Astrocyte (in vitro differentiated cells and primary cell): ENCODE data around the gene TIMM22. TPM values are rescaled to one million over a fixed set of nuclear protein-coding genes. Genes with fewer than 3 reads are reported as not detected.
"Not testable (repeated sequence)": the region's sequence is repeated elsewhere in the genome, so short reads cannot be mapped to it uniquely, and the experiment has no call there.

Experiments
- DNase-seq: peaks from one replicate; pipeline ENCODE4 v3.0.0-alpha.2; 2010; ENCODE audit warnings: low read depth
- FAIRE-seq: peaks from 2 replicates; lab custom pipeline; 2011; peaks lifted over from hg19 to GRCh38; lab: Jason Lieb, UNC
- H2AFZ ChIP-seq: 2 replicates; pipeline ENCODE4 v1.6.0; 2012; ENCODE audit warnings: low read depth, low read length, inconsistent platforms
- H3K27ac ChIP-seq: 2 replicates; pipeline ENCODE4 v1.5.1; 2011; ENCODE audit warnings: low read depth, low read length, inconsistent platforms
- H3K27me3 ChIP-seq: 2 replicates; pipeline ENCODE4 v1.6.0; 2011; ENCODE audit warnings: low read length, inconsistent platforms; ENCODE audit not compliant: insufficient read depth
- H3K36me3 ChIP-seq: 2 replicates; pipeline ENCODE4 v1.5.1; 2011; ENCODE audit warnings: low read length, inconsistent platforms; ENCODE audit not compliant: insufficient read depth
- H3K4me1 ChIP-seq: 2 replicates; pipeline ENCODE4 v1.5.1; 2011; ENCODE audit warnings: low read length, inconsistent platforms; ENCODE audit not compliant: insufficient read depth
- H3K4me2 ChIP-seq: 2 replicates; pipeline ENCODE4 v1.6.0; 2012; ENCODE audit warnings: low read length, inconsistent platforms
- H3K4me3 ChIP-seq: 2 replicates; pipeline ENCODE4 v1.5.1; 2011; ENCODE audit warnings: low read depth, mild to moderate bottlenecking, low read length, inconsistent platforms; ENCODE audit not compliant: insufficient read depth
- H3K79me2 ChIP-seq: 2 replicates; pipeline ENCODE4 v1.6.0; 2012; ENCODE audit warnings: mild to moderate bottlenecking, low read length, inconsistent platforms; ENCODE audit not compliant: insufficient read depth
- H3K9ac ChIP-seq: 2 replicates; pipeline ENCODE4 v1.6.0; 2012; ENCODE audit warnings: mild to moderate bottlenecking, low read length, inconsistent platforms
- H3K9me3 ChIP-seq: 2 replicates; pipeline ENCODE4 v1.5.1; 2012; ENCODE audit warnings: low read depth, mild to moderate bottlenecking, low read length, inconsistent platforms; ENCODE audit not compliant: insufficient read depth
- H4K20me1 ChIP-seq: 2 replicates; pipeline ENCODE4 v1.6.0; 2012; ENCODE audit warnings: low read length, inconsistent platforms; ENCODE audit not compliant: insufficient read depth
- H3K27ac Mint-ChIP-seq: one replicate; pipeline ENCODE4 v1.8.0; 2021; ENCODE audit warnings: mild to moderate bottlenecking, mixed read lengths; ENCODE audit not compliant: unreplicated experiment
- H3K27me3 Mint-ChIP-seq: one replicate; pipeline ENCODE4 v1.8.0; 2021; ENCODE audit warnings: low read depth, mixed read lengths; ENCODE audit not compliant: unreplicated experiment
- H3K36me3 Mint-ChIP-seq: one replicate; pipeline ENCODE4 v1.8.0; 2021; ENCODE audit warnings: low read depth, mixed read lengths; ENCODE audit not compliant: unreplicated experiment
- H3K4me1 Mint-ChIP-seq: one replicate; pipeline ENCODE4 v1.8.0; 2021; ENCODE audit warnings: low read depth, mixed read lengths; ENCODE audit not compliant: unreplicated experiment
- H3K4me3 Mint-ChIP-seq: one replicate; pipeline ENCODE4 v1.8.0; 2021; ENCODE audit warnings: mild to moderate bottlenecking, moderate library complexity, mixed read lengths; ENCODE audit not compliant: unreplicated experiment
- H3K9me3 Mint-ChIP-seq: one replicate; pipeline ENCODE4 v1.8.0; 2021; ENCODE audit warnings: mild to moderate bottlenecking, mixed read lengths; ENCODE audit not compliant: unreplicated experiment
- EZH2 ChIP-seq: IDR thresholded peaks from 2 replicates; pipeline ENCODE4 v1.6.1; 2012; ENCODE audit warnings: mild to moderate bottlenecking, low read length, inconsistent platforms; ENCODE audit not compliant: insufficient read depth
- total RNA-seq: library from RNA; stranded (reverse); gene quantifications from 2 replicates; pipeline ENCODE4 v1.2.1, GENCODE V29; 2021
- TF ChIP-seq, protein P1 (sequence below): IDR thresholded peaks from 2 replicates; pipeline ENCODE4 v1.5.1; 2011; ENCODE audit warnings: low read depth, mild to moderate bottlenecking, inconsistent platforms, low read length, moderate library complexity; ENCODE audit not compliant: insufficient read depth

The TIMM22 gene
- total RNA-seq, 1 donor from 2014 or later = 20.0 TPM

DNA sequence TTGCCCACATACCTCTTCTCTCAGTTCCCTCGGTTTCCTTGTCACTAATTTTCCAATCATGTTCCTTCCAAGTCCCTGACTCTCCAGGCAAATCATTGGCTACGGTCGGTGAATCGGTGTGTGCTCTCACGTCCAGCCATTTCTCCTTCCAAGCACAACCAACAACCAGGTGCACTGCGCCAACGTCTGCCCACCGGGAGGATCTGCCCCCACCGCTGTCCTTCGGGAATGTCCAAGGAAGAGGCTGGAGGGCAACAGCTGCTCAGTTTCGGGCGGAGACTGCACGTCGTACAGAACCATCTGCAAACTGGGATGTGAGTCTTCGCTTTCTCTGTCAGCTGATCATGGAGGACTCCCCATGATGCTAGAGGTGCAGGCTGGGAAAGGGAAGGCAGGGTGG is 9.0 kb upstream of the TIMM22 start:
- H3K27ac ChIP-seq = no peak overlapping the region
- no peak for FAIRE-seq

GRCh38 chr17:988561-988960 is 8.4 kb upstream of the TIMM22 start:
- Histone ChIP-seq H3K4me1 (no peaks in the 10 kb centered on the region), H3K4me2 (no peak overlapping the region), H3K79me2 (no peaks in the 10 kb centered on the region), H3K27ac (no peak overlapping the region), H3K9ac (no peak overlapping the region), H3K9me3 (no peaks in the 10 kb centered on the region), H3K4me3 (no peak overlapping the region), H4K20me1 (no peaks in the 10 kb centered on the region), H3K36me3 (no peaks in the 10 kb centered on the region), H3K27me3 (no peaks in the 10 kb centered on the region), H2AFZ (no peak overlapping the region)
- Mint-ChIP-seq H3K9me3 (peaks cover 6% of the 10 kb centered on the region), H3K4me1 (no peaks in the 10 kb centered on the region), H3K36me3 (no peaks in the 10 kb centered on the region), H3K4me3 (no peak overlapping the region), H3K27me3 (peaks cover 3% of the 10 kb centered on the region), H3K27ac (no peak overlapping the region)
- FAIRE-seq (no peak), DNase-seq (no peak)
- TF ChIP-seq, protein P1, sequence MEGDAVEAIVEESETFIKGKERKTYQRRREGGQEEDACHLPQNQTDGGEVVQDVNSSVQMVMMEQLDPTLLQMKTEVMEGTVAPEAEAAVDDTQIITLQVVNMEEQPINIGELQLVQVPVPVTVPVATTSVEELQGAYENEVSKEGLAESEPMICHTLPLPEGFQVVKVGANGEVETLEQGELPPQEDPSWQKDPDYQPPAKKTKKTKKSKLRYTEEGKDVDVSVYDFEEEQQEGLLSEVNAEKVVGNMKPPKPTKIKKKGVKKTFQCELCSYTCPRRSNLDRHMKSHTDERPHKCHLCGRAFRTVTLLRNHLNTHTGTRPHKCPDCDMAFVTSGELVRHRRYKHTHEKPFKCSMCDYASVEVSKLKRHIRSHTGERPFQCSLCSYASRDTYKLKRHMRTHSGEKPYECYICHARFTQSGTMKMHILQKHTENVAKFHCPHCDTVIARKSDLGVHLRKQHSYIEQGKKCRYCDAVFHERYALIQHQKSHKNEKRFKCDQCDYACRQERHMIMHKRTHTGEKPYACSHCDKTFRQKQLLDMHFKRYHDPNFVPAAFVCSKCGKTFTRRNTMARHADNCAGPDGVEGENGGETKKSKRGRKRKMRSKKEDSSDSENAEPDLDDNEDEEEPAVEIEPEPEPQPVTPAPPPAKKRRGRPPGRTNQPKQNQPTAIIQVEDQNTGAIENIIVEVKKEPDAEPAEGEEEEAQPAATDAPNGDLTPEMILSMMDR = no peak
- no peak for TF ChIP-seq EZH2

More for the DNA sequence above, 9.0 kb upstream of the TIMM22 start:
- peaks cover 6% of the 10 kb centered on the region for H3K9me3 Mint-ChIP-seq
- no peak for DNase-seq
- H3K27ac Mint-ChIP-seq = no peak overlapping the region
- Histone ChIP-seq H3K4me3 (no peak overlapping the region), H3K9ac (no peak overlapping the region), H3K27me3 (no peaks in the 10 kb centered on the region), H3K79me2 (no peaks in the 10 kb centered on the region), H4K20me1 (no peaks in the 10 kb centered on the region), H3K4me2 (no peak overlapping the region), H3K4me1 (no peaks in the 10 kb centered on the region), H3K9me3 (no peaks in the 10 kb centered on the region), H2AFZ (no peak overlapping the region), H3K36me3 (no peaks in the 10 kb centered on the region)
- peaks cover 3% of the 10 kb centered on the region for H3K27me3 Mint-ChIP-seq
- H3K4me1 Mint-ChIP-seq = no peaks in the 10 kb centered on the region
- no peaks in the 10 kb centered on the region for H3K36me3 Mint-ChIP-seq
- TF ChIP-seq, protein P1 = no peak
- TF ChIP-seq EZH2 = no peak
- H3K4me3 Mint-ChIP-seq = no peak overlapping the region

- H3K36me3 Mint-ChIP-seq = no peaks in the 10 kb centered on the region
- Histone ChIP-seq H3K9me3 (no peaks in the 10 kb centered on the region), H3K27me3 (no peaks in the 10 kb centered on the region), H2AFZ (no peak overlapping the region), H3K79me2 (peaks cover 10% of the 10 kb centered on the region), H4K20me1 (peaks cover 3% of the 10 kb centered on the region), H3K9ac (no peak overlapping the region), H3K27ac (no peak overlapping the region), H3K4me1 (peaks cover 3% of the 10 kb centered on the region), H3K36me3 (no peaks in the 10 kb centered on the region), H3K4me3 (no peak overlapping the region), H3K4me2 (no peak overlapping the region)
- no peak overlapping the region for H3K4me3 Mint-ChIP-seq
- H3K9me3 Mint-ChIP-seq = peaks cover 7% of the 10 kb centered on the region
- H3K27ac Mint-ChIP-seq = no peak overlapping the region
- peaks cover under 1% of the 10 kb centered on the region for H3K27me3 Mint-ChIP-seq
- DNase-seq = no peak
- TF ChIP-seq, protein P1 = no peak
- TF ChIP-seq EZH2 = no peak
- FAIRE-seq = no peak
- H3K4me1 Mint-ChIP-seq = peaks cover 4% of the 10 kb centered on the region
Measured at GRCh38 chr17:992933-993332, 4.0 kb upstream of the TIMM22 start.

- H3K9me3 Mint-ChIP-seq, H3K27ac ChIP-seq, H2AFZ ChIP-seq, H3K27me3 ChIP-seq, H3K9ac ChIP-seq, H3K27ac Mint-ChIP-seq, H3K4me2 ChIP-seq, H3K9me3 ChIP-seq, H3K36me3 Mint-ChIP-seq, H3K4me3 Mint-ChIP-seq, DNase-seq, H3K27me3 Mint-ChIP-seq, H3K4me3 ChIP-seq, FAIRE-seq, H3K36me3 ChIP-seq: not testable (repeated sequence)
- H3K4me1 Mint-ChIP-seq = peaks cover 14% of the 10 kb centered on the region
- Histone ChIP-seq H3K79me2 (peaks cover 25% of the 10 kb centered on the region), H3K4me1 (peaks cover 12% of the 10 kb centered on the region), H4K20me1 (peaks cover 22% of the 10 kb centered on the region)
Measured at GRCh38 chr17:995324-995723, 1.6 kb upstream of the TIMM22 start.
